A549 (cell line): ENCODE results near the gene CSF3R.

Experiments used
- ATOH8 ChIP-seq: fragments of 250-450 bp; sonication (Bioruptor Pico); IDR thresholded peaks from 2 replicates; pipeline ENCODE4 v1.5.0; 2020; ENCODE audit warnings: low read depth, mild to moderate bottlenecking, moderate library complexity
- BCL3 ChIP-seq: fragments of >200 bp; sonication (Bioruptor Twin); formaldehyde crosslinking; IDR thresholded peaks from 3 replicates; pipeline ENCODE4 v1.6.1; 2016
- BHLHE40 ChIP-seq: IDR thresholded peaks from 2 replicates; pipeline ENCODE4 v1.6.1; 2012; ENCODE audit warnings: low read depth, low read length, inconsistent platforms
- CTCF ChIP-seq: fragments of >200 bp; sonication (Bioruptor Twin); formaldehyde crosslinking; IDR thresholded peaks from 3 replicates; pipeline ENCODE4 v1.5.1; 2016
- EP300 ChIP-seq, 2 experiments: fragments of >200 bp; sonication (Bioruptor Twin); formaldehyde crosslinking; IDR thresholded peaks; 2 replicates in 1 of 2; 3 replicates in 1 of 2; pipeline ENCODE4 v1.6.1; 2016 to 2017
- HEYL ChIP-seq: fragments of 250-450 bp; sonication (Bioruptor Pico); IDR thresholded peaks from 2 replicates; pipeline ENCODE4 v1.8.0; 2021; ENCODE audit warnings: mild to moderate bottlenecking, moderate library complexity
- NR3C1 ChIP-seq: fragments of >200 bp; sonication (Bioruptor Twin); formaldehyde crosslinking; IDR thresholded peaks from 3 replicates; pipeline ENCODE4 v1.6.1; 2017
- POLR2A ChIP-seq: IDR thresholded peaks from 2 replicates; pipeline ENCODE4 v1.6.1; 2012; ENCODE audit warnings: mild to moderate bottlenecking, low read length
- RAD21 ChIP-seq, 2 experiments: fragments of >200 bp in 1 of 2; sonication (Bioruptor Twin) in 1 of 2; formaldehyde crosslinking in 1 of 2; IDR thresholded peaks in 1 of 2; conservative IDR thresholded peaks in 1 of 2; 2 replicates in 1 of 2; 3 replicates in 1 of 2; pipeline ENCODE4 v1.6.1; 2012 to 2018; ENCODE audit warnings: inconsistent platforms in 1 of 2
- REST ChIP-seq: fragments of 200-600 bp; sonication (generic); IDR thresholded peaks from 2 replicates; pipeline ENCODE4 v1.6.1; 2016; ENCODE audit warnings: antibody characterized with exemption, mild to moderate bottlenecking, moderate library complexity

GRCh38 chr1:36442337-36442736, 40.4 kb downstream of the CSF3R start:
- TF ChIP-seq CTCF, result no peak
- no peak for TF ChIP-seq BCL3
- TF ChIP-seq BHLHE40, result no peak
- no peak for TF ChIP-seq EP300 (IDR thresholded peaks at IDR 0.05)
- TF ChIP-seq RAD21 (conservative IDR thresholded peaks at IDR 0.05 in 1 of 2, IDR thresholded peaks at IDR 0.05 in 1 of 2), result no peak
- TF ChIP-seq REST, result no peak
- no peak for TF ChIP-seq POLR2A
- no peak for TF ChIP-seq NR3C1
- no peak for TF ChIP-seq ATOH8 (CRISPR knock-in tag)
- no peak for TF ChIP-seq HEYL (CRISPR knock-in tag)
